Measurements from ENCODE around the gene EREG. TPM values are rescaled to one million over a fixed set of nuclear protein-coding genes. Genes with fewer than 3 reads are reported as not detected.

The EREG gene
- total RNA-seq, 1 experiment from 2014 or later, result 37.0 TPM

- H3K9me3 Mint-ChIP-seq (ENCODE audit: unreplicated experiment), result no peaks in the 10 kb centered on the region
- no TSS peak for BruUV-seq (replicated peaks)
- no peak for TF ChIP-seq CTCF (IDR thresholded peaks at IDR 0.05; ENCODE audit: insufficient read depth in 1 of 2, low read depth in 1 of 2, low read length in 1 of 2, severe bottlenecking in 1 of 2, unreplicated experiment in 1 of 2)
- H3K9me3 ChIP-seq, result no peaks in the 10 kb centered on the region
- no peaks in the 10 kb centered on the region for H3K27me3 Mint-ChIP-seq (ENCODE audit: insufficient read depth, unreplicated experiment)
- no peak overlapping the region for H3K4me3 ChIP-seq (ENCODE audit: low read depth, low read length)
- no peaks in the 10 kb centered on the region for H3K27me3 ChIP-seq (replicated peaks; ENCODE audit: control insufficient read depth, insufficient read depth, low read length)
- no peak overlapping the region for H3K27ac Mint-ChIP-seq (ENCODE audit: unreplicated experiment)
- no peaks in the 10 kb centered on the region for H3K4me1 Mint-ChIP-seq (ENCODE audit: low read depth, unreplicated experiment)
- no peak overlapping the region for H3K4me3 Mint-ChIP-seq (ENCODE audit: unreplicated experiment)
- DNase-seq, result no peak
- no peaks in the 10 kb centered on the region for H3K36me3 ChIP-seq (ENCODE audit: control insufficient read depth, insufficient read depth, low read length)
- intact Hi-C loops (cut with micrococcal nuclease; ENCODE audit: unreplicated experiment), result no loop called here
- POLR2A ChIA-PET, result no interaction called here
- H3K36me3 Mint-ChIP-seq (ENCODE audit: insufficient read depth, unreplicated experiment), result no peaks in the 10 kb centered on the region
- CTCF ChIA-PET, result no interaction called here
- 0 out of 2 replicates have a peak, but pooled peaks cover 9% of the 10 kb centered on the region for H3K4me1 ChIP-seq
Measured at GRCh38 chr4:74328501-74328900, 36.4 kb upstream of the EREG start.

GRCh38 chr4:74329307-74329706 is 35.6 kb upstream of the EREG start:
- CTCF ChIA-PET, result interaction anchor here (0.6 kb wide), 1 partner anchor 85 kb away, joined by 3 read pairs; no protein-coding TSS in a partner anchor
- no peak for TF ChIP-seq CTCF (IDR thresholded peaks at IDR 0.05; ENCODE audit: insufficient read depth in 1 of 2, low read depth in 1 of 2, low read length in 1 of 2, severe bottlenecking in 1 of 2, unreplicated experiment in 1 of 2)

GRCh38 chr4:74330295-74330750 is 34.6 kb upstream of the EREG start:
- no peaks in the 10 kb centered on the region for H3K9me3 ChIP-seq
- CTCF ChIA-PET, result no interaction called here
- no peak overlapping the region for H3K4me3 ChIP-seq (ENCODE audit: low read depth, low read length)
- H3K4me1 ChIP-seq, result no peaks in the 10 kb centered on the region
- intact Hi-C loops (cut with micrococcal nuclease; ENCODE audit: unreplicated experiment), result no loop called here
- no peak for TF ChIP-seq CTCF (IDR thresholded peaks at IDR 0.05; ENCODE audit: insufficient read depth in 1 of 2, low read depth in 1 of 2, low read length in 1 of 2, severe bottlenecking in 1 of 2, unreplicated experiment in 1 of 2)
- Mint-ChIP-seq H3K36me3 (ENCODE audit: insufficient read depth, unreplicated experiment) (no peaks in the 10 kb centered on the region), H3K4me3 (ENCODE audit: unreplicated experiment) (no peak overlapping the region), H3K27me3 (ENCODE audit: insufficient read depth, unreplicated experiment) (no peaks in the 10 kb centered on the region), H3K27ac (ENCODE audit: unreplicated experiment) (no peak overlapping the region), H3K4me1 (ENCODE audit: low read depth, unreplicated experiment) (no peaks in the 10 kb centered on the region), H3K9me3 (ENCODE audit: unreplicated experiment) (peaks cover 6% of the 10 kb centered on the region)
- H3K27me3 ChIP-seq (replicated peaks; ENCODE audit: control insufficient read depth, insufficient read depth, low read length), result no peaks in the 10 kb centered on the region
- POLR2A ChIA-PET, result no interaction called here
- DNase-seq, result no peak
- no peaks in the 10 kb centered on the region for H3K36me3 ChIP-seq (ENCODE audit: control insufficient read depth, insufficient read depth, low read length)
- BruUV-seq (replicated peaks), result no TSS peak

More at GRCh38 chr4:74329307-74329706, 35.6 kb upstream of the EREG start:
- Histone ChIP-seq H3K4me1 (0 out of 2 replicates have a peak, but pooled peaks cover 4% of the 10 kb centered on the region), H3K9me3 (no peaks in the 10 kb centered on the region), H3K4me3 (ENCODE audit: low read depth, low read length) (no peak overlapping the region), H3K36me3 (ENCODE audit: control insufficient read depth, insufficient read depth, low read length) (no peaks in the 10 kb centered on the region), H3K27me3 (replicated peaks; ENCODE audit: control insufficient read depth, insufficient read depth, low read length) (no peaks in the 10 kb centered on the region)
- Mint-ChIP-seq H3K4me1 (ENCODE audit: low read depth, unreplicated experiment) (no peaks in the 10 kb centered on the region), H3K4me3 (ENCODE audit: unreplicated experiment) (no peak overlapping the region), H3K9me3 (ENCODE audit: unreplicated experiment) (peaks cover under 1% of the 10 kb centered on the region), H3K27ac (ENCODE audit: unreplicated experiment) (no peak overlapping the region), H3K36me3 (ENCODE audit: insufficient read depth, unreplicated experiment) (no peaks in the 10 kb centered on the region), H3K27me3 (ENCODE audit: insufficient read depth, unreplicated experiment) (no peaks in the 10 kb centered on the region)
- no peak for DNase-seq
- POLR2A ChIA-PET, result no interaction called here
- intact Hi-C loops (cut with micrococcal nuclease; ENCODE audit: unreplicated experiment), result no loop called here
- BruUV-seq (replicated peaks), result no TSS peak
